Stimulated activated CD4-positive, alpha-beta T cell treated with anti-CD3 and anti-CD28 coated beads, Interleukin-15, amount 100 ng/mL, for 24 hours (primary cell): Measurements from ENCODE around the gene BPGM.

Experiments
- DNase-seq: peaks from one replicate; pipeline ENCODE4 v3.0.0-alpha.2; 2020

BPGM gene

GRCh38 chr7:134699021-134699818, 52.6 kb downstream of the BPGM start:
- DNase-seq = no peak

DNA sequence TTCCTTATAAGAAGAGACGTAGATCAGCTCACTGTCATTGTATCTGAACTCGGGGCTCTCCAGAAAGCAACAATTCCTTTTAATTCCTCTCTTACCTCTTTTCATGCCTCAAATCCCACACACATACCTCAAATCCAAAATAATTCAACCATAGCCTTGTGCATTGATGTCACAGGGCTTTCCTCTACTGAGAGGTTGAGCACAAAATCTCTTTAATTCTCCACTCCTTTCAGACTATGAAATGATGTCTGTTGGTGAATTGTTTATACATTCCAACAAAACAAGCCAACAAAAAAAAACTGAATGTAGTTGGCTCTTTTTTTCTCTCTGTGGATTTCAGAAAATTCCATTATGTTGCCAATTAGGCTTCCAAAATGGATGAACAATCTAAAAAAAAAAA, 53.2 kb downstream of the BPGM start:
- no peak for DNase-seq

GRCh38 chr7:134701272-134701671, 54.6 kb downstream of the BPGM start:
- DNase-seq = no peak

DNA sequence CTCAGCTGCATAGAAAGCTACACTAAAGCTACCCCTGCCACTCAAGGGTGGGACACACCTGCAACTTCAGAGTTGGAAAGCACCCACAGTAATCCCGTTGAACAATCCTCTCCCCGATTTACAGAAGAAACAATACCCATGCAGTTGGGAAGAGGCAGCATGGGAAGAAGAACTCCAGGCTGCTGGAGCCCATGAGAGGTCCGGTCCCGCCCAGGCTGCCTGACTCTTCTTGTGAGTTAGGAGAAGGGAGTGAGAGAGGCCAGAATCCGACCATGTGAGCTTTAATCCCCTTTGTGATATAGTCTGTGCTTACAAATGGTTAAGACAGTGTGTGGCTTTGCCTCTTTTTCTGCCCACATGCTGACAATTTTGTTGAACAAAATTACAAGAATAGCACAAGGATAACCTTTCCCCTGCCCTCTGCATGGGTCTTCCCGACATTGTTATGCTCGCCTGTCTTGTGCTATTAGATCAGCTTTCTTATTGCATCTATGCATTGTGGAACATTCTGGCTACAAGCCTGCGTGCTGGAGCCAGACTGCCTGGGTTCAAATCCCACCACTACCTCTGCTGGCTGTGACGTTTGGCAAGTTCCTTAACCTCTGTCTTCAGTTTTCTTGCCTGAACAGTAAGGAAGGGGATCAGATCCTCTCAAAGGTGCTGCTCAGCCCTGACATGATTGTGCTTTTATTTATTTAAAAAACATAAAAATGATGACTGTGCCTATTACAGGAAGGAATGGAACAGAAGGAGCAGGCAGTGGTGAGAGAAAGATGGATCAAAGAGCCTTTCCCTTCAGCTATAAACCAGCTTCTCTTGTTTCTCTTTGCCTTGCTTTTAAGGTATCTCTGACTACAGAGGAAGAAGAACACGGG, 56.0 kb downstream of the BPGM start:
- no peak for DNase-seq

GRCh38 chr7:134703241-134703594, 56.6 kb downstream of the BPGM start:
- DNase-seq = no peak

GRCh38 chr7:134703782-134704181, 57.1 kb downstream of the BPGM start:
- no peak for DNase-seq

DNA sequence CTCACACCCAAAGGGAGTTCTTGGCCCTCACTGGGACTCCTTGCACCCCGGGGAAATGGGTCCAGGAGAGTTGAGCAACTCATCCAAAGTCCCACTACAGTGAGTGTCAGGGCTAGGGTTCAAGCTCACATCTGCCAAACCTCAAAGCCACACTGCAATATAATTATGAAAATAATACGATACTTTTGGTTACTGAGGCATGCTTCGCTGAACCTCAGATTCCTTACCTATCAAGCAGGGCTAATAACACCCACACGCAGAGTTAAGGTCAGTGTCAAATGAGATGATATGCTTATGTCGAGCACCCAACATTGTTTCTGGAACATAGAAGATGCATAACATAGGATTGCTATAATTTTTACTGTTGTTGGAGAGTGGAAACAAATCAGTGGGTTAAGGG, 58.2 kb downstream of the BPGM start:
- no peak for DNase-seq

GRCh38 chr7:134705716-134706115, 59.1 kb downstream of the BPGM start:
- DNase-seq = no peak

DNA sequence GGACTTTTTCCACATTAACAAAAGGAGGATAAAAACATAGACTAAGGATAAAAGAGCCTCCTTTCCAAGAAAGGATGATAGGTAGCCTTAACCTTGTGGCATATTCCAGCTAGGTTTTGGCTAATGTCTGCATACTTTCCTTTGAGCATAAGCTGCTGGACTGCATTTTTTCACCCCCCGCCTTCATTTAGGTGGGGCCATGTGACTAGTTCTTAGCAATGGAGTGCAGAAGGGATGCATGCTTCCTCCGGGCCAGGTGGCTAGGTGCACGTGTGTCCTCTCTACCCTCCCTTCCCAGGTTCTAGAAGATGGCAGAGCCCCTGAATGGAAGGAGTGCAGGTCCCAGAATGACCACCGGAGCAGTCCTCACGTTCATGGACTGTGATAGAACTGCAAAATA, 59.8 kb downstream of the BPGM start:
- no peak for DNase-seq

GRCh38 chr7:134707663-134708378, 61.2 kb downstream of the BPGM start:
- DNase-seq = no peak

GRCh38 chr7:134708692-134709091, 62.0 kb downstream of the BPGM start:
- DNase-seq = no peak

GRCh38 chr7:134709197-134709596, 62.5 kb downstream of the BPGM start:
- no peak for DNase-seq

GRCh38 chr7:134710511-134710853, 63.8 kb downstream of the BPGM start:
- DNase-seq = no peak

- DNase-seq = peak; percentile 66
Observed at GRCh38 chr7:134710854-134711624, 64.4 kb downstream of the BPGM start.

GRCh38 chr7:134712196-134712595, 65.5 kb downstream of the BPGM start:
- DNase-seq = no peak

GRCh38 chr7:134714470-134715205, 68.0 kb downstream of the BPGM start:
- no peak for DNase-seq

- no peak for DNase-seq
Observed at GRCh38 chr7:134718211-134718875, 71.7 kb downstream of the BPGM start.

DNA sequence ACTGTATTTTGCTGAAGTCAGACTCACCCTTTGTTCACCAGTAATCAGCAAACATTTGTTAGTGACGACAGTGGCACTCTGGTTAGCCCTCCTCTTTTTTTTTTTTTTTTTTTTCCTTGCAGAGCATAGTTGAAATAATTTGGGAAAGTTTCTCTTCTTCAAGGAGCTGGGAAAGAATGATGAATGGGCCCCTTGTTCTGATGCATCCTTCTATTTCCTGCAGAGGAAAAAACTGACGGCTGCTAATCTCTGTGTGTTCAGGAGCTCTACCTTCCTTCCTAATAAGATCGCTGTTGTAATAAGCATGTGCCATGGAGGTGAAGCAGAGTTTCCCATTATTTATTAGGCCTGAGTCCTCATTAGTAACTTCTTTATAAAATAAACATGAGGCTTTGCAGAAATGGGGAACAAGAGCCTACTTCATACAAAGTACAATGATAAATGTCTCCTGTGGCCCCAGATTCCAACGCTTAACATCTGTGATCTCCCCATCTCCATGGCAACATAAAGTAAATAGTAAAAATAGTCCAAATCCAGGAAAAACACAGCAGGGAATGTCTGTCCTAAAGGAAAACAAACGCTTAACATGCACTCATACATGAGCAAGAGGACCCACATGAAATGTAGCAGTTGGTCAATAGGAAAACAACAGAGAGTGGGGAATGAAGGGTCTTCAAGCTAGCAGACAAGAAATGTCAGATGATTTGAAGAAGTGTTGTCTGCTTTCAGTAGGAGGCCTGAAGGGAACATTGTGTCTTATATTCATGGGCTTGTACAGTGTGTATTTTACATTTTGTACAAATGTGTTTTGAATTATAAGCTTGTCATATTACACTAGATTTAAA, 73.7 kb downstream of the BPGM start:
- DNase-seq = no peak

DNA sequence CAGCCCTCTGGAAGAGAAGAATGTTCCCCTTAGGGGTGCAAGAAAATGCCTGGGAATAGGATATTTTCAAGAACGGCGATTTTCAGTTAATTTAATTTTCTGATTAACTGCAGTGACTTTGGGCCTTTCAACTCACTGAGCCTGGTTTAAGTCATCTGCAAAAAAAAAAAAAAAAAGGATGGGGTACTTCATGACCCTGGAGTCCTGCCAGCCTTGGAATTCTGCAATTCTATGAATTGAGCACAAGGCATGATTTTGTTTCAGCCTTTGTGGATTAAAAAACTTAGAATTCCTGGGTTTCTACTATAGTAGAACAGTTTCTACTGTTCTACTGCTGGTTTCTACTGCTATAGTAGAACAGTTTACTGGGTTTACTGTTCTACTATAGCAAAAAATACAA, 74.5 kb downstream of the BPGM start:
- DNase-seq = no peak

DNA sequence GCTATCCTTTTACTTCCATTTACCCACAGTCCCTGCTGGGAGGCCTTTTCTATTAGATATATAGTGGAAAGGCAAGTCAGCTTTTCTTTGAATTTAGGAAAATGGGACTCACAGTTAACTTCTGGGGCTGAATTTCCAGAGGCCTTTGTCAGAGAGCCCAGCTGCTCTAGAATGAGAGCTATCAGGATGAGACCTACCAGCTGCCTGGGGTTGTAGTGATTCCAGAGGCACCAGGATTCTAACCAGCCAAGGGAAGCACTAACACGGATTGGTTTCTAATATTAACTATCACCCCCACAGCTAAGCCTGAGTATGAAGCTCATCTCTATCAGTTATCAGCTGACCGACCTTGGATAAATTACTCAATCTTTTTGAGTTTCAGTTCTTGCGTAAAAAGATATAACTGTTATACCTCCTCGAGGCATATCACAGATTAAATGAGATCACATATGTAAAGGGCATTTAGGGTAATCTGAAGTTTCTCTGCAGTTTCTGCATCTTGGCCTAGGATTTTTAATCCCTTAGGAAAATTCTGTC, 76.2 kb downstream of the BPGM start:
- DNase-seq = no peak
